GM12801 (cell line): ENCODE results near the gene PXDN.

ENCODE experiments used
- CTCF ChIP-seq: IDR thresholded peaks from one replicate; pipeline ENCODE4 v1.5.1; 2011; ENCODE audit warnings: control low read depth; ENCODE audit not compliant: insufficient read length; ENCODE audit errors: extremely low read depth

PXDN gene

GRCh38 chr2:1664698-1665097 lies 79.6 kb downstream of the PXDN start:
- no peak for TF ChIP-seq CTCF

- no peak for TF ChIP-seq CTCF
Observed at GRCh38 chr2:1664076-1664605, 80.2 kb downstream of the PXDN start.

- TF ChIP-seq CTCF = no peak
Observed at GRCh38 chr2:1663621-1664020, 80.7 kb downstream of the PXDN start.

GRCh38 chr2:1662606-1663180 lies 81.6 kb downstream of the PXDN start:
- TF ChIP-seq CTCF = no peak

GRCh38 chr2:1661891-1662605 lies 82.3 kb downstream of the PXDN start:
- TF ChIP-seq CTCF = no peak

DNA sequence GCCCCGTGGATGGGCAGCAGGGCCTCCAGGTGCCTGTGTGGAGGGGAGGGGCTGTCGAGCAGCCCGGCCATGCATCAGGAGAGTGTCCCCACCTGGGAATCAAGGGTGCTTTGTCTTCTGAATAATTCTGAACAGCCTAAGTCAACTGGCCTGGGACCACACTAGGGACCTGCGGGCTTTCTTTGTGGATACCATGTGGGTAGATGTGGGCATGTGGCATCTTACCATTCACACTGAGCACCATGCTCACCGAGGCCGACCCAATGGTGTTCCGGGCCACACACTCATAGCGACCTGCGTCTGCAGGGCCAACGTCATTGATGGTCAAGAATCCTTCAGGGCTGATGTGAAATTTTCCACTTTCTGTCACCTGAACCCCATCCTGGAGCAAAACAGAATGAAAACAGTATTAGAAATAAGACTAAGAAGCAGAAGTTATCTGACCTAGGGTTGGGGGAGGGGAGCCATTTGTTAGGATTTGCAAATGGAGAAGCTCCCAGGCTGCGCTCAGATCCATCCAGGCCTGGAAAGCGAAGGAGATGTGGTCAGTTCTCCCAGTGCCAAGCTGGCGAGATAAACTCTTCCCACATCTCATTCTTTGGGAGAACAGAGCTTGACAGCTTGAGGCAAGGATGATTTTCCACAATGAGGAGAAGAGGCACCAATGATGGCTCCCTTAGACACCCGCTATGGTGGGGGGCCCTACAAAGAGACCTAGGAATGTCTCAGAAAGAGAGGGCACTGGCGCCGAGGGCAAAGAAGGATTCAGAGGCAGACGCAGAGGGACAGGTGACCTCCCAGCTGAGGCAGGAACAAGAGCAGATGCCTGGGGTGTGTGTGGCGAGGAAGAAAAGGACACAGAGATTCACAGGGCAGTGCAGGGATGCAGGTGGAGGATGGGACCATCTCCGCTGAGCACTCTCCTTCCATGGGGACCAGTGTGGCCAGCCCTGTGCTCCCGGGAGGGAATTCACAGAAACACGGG lies 83.4 kb downstream of the PXDN start:
- TF ChIP-seq CTCF = no peak
